ENCODE measurements around the gene SMG6.

- TF ChIP-seq GATA2 (IDR thresholded peaks at IDR 0.05; ENCODE audit: low read depth, low read length) (no peak), GATA3 (IDR thresholded peaks at IDR 0.05; ENCODE audit: low read depth, low read length) (no peak)
These were observed 40.2 kb downstream of the SMG6 start for GRCh38 chr17:2263183-2264066.

All from SH-SY5Y (cell line).